Femur (tissue), 1 donor: ENCODE data around the gene SH3YL1.
A peak's percentile ranks its signal among the peaks of the same experiment; 100 is the strongest.

ENCODE experiments used
- DNase-seq: peaks from one replicate; pipeline ENCODE4 v3.0.0-alpha.2; 2017

SH3YL1 gene

DNA sequence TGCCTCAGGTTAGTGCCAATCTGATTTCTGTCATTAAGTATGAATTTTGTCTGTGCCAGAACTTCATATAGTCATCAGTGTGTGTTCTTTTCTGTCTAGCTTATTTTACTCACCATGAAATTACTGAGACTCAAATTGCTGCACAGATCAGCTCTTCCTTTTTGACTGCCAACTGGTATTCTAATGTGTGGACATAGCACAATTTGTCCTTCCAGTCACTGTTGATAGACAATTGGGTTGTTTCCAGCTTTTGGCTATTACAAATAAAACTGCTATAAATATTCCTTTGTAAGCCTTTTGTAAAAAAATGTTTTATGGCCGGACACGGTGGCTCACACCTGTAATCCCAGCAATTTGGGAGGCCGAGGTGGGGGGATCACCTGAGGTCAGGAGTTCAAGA lies 7.7 kb downstream of the SH3YL1 start:
- no peak for DNase-seq

- DNase-seq, result no peak
Measured at GRCh38 chr2:255195-255594, 8.6 kb downstream of the SH3YL1 start.

GRCh38 chr2:254241-254640 lies 9.6 kb downstream of the SH3YL1 start:
- no peak for DNase-seq

GRCh38 chr2:253202-253638 lies 10.6 kb downstream of the SH3YL1 start:
- no peak for DNase-seq

- no peak for DNase-seq
Measured at GRCh38 chr2:252001-252602, 11.7 kb downstream of the SH3YL1 start.

GRCh38 chr2:249538-250042 lies 14.2 kb downstream of the SH3YL1 start:
- DNase-seq, result no peak

DNA sequence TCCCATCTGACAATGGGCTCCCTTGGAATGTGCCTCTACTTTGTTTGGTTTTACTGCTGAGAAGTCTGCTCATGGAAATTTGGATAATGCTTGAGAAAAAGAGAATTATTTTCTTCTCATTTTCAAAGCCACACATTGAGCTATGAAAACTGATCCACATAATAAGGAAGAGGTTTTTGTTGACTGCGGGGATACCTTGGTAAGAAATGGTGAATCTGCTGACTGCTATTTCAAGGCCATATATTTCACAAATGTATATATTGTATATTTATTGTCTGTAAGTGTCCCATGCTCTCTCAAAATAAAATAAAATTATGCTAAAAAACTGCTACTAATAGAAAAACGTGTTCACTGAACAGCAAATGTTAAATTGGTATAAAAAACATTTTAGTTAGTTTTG lies 15.1 kb downstream of the SH3YL1 start:
- no peak for DNase-seq

GRCh38 chr2:246489-247144 lies 17.2 kb downstream of the SH3YL1 start:
- DNase-seq, result no peak

GRCh38 chr2:244547-244946 lies 19.3 kb downstream of the SH3YL1 start:
- no peak for DNase-seq

DNA sequence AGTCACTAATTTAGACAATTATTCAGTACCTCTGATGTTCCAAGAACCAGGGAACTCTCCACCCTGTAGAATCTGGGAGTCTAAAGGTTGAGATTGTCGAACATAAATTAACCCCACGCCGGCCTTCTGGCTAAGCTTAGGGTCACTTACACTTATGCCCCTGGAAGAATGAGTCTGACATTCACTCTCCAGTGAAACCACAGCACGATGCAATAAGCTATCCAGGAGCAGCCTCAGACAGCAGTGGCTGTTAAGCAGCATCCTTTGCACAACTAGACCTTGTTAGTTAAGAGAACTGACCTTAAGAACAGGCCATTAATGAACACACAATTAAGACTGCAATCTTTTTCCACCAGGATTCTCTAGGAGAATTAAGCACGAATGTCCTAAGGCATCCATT lies 25.0 kb downstream of the SH3YL1 start:
- no peak for DNase-seq

- DNase-seq, result peak; percentile 43
Measured at GRCh38 chr2:238431-238830, 25.4 kb downstream of the SH3YL1 start.

- no peak for DNase-seq
Measured at GRCh38 chr2:237878-238277, 26.0 kb downstream of the SH3YL1 start.

DNA sequence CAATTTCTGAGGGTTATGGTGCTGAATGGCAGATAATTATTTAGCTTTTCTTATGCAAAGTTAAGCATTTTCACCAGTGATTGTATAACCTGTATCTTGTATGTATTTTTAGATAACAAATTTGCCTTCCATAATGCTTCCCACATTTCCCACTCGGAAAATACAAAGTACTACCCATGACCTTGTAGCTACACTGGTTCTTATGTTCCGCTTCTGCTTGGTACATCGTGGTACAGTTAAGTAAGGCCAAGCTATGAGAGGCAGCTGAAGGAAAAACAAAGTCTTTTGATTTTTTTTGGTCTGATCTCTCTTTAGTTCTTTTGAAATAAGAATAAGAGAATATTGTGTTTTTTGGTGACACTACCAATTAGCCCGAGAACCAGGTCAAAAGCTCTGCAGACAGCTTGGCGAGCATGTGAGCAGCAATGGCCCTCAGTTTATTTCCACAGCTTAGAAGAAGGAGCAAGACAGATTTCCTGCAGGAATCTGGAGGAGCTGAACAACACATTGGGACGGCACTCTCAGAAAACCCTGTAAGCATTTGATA lies 26.8 kb downstream of the SH3YL1 start:
- no peak for DNase-seq

- DNase-seq, result no peak
Measured at GRCh38 chr2:234421-234820, 29.4 kb downstream of the SH3YL1 start.

DNA sequence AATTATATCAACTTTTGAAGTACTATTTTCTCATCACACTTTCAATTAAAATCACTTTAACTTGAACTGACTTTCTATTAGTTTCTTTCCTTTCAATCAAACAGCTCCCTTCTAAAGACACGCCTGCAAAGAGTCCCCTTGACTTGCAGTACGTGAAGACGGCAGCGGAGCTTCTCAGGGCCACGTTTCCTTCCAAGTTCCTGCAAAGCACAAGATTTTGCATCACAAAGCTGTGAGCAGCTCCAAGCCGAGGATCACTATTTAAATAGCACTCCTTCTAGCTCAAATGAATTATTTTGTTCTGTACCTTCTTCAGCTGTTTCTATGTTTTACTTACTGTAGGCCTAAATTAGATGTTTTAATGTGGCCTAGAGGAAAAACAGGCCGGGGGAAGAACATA lies 30.8 kb downstream of the SH3YL1 start:
- DNase-seq, result no peak

- DNase-seq, result no peak
Measured at GRCh38 chr2:231521-232185, 32.2 kb downstream of the SH3YL1 start.

DNA sequence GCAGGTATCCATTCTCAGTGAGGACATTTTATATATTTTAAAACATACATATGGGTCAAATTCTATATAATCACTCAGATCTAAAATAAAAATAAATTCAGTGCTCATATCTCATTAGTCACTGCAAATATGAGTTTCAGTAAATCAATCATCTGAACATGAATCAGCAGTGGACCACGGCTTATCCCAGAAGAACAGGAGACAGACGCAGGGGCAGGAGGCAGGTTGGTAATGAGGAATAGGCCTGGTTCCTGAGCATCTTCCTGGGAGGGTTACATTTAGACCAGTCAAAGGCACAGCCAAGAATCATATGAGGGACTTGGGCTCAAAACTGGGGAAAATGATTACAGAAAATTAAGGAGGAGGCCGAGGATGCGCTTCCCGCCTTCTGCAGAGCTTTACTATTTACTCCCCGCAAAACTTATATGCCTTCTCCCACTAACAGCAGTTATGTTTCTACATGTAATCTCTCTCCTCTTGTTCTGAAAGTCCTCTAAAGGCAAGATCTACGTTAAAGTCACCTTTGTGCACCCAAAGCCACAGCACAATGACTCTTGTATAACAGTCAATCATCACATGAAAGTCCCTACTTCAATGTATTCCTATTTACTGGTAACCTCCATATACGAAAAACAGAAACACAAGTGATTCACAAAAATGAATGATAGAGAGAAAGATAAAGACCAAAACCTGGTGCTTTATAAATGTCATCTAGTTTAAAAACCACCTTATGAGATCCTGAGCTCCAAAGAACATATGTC lies 35.1 kb downstream of the SH3YL1 start:
- no peak for DNase-seq

GRCh38 chr2:228115-228514 lies 35.7 kb downstream of the SH3YL1 start:
- no peak for DNase-seq

- DNase-seq, result no peak
Measured at GRCh38 chr2:223971-224760, 39.7 kb downstream of the SH3YL1 start.

DNA sequence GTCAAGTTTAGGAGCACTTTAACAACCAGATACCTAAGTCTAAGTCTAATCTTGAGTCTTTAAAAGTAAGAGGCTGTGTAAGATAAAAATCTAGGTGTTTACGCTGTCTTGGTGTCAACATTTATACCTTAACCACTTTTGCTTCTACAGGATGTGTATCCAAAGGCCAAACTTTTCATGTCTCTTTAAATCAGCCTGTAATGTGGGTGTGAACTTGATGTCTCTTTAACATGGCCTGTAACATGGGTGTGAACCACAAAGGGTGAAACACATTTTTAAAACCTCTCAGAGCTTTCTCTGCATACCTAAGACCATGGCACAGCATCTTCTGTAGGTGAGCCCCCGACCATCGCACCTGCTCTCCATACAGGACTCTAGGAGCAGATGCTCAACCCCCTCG lies 40.4 kb downstream of the SH3YL1 start:
- DNase-seq, result no peak

- no peak for DNase-seq
Measured at GRCh38 chr2:216068-216467, 47.8 kb downstream of the SH3YL1 start.
